ENCODE data around the gene MARK1. TPM values are rescaled to one million over a fixed set of nuclear protein-coding genes. Genes with fewer than 3 reads are reported as not detected.
"Not testable (repeated sequence)": the region's sequence is repeated elsewhere in the genome, so short reads cannot be mapped to it uniquely, and the experiment has no call there.

The MARK1 gene
- total and polyA plus RNA-seq, 4 donors: 19.4 to 35.9 (median 32.5) TPM

GRCh38 chr1:220592714-220593113 lies 64.8 kb downstream of the MARK1 start:
- Histone ChIP-seq H3K9me3 (ENCODE audit: control insufficient read depth, insufficient read depth, low read length) (no peaks in the 10 kb centered on the region), H3K4me3 (ENCODE audit: low read depth, low read length) (no peak overlapping the region), H3K27ac (ENCODE audit: low read depth, low read length) (no peak overlapping the region), H3K4me1 (ENCODE audit: control insufficient read depth, insufficient read depth, low read length) (no peaks in the 10 kb centered on the region), H3K27me3 (ENCODE audit: control insufficient read depth, insufficient read depth, low read length) (no peaks in the 10 kb centered on the region), H3K36me3 (ENCODE audit: control insufficient read depth, insufficient read depth, low read length) (peaks cover 4% of the 10 kb centered on the region)
- no peak for DNase-seq (ENCODE audit: low read depth in 4 of 6, low spot score in 6 of 6)

DNA sequence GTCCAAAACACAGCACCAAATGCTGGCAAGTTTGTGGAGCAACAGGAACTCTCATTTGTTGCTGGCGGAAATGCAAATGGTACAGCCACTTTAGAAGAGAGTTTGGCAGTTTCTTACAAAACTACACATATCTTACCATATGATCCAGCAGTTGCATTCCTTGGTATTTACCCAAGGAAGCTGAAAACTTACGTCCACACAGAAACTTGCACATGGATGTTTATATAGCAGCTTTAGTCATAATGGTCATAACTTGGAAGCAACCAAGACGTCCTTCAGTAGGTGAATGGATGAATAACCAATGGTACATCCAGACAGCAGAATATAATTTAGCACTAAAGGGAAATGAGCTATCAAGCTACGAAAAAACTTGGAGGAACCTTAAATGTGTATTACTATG lies 66.4 kb downstream of the MARK1 start:
- WGBS (ENCODE audit: insufficient coverage): 100% methylated on average over 1 of the region's 4 CpGs
- H3K36me3 ChIP-seq (ENCODE audit: control insufficient read depth, insufficient read depth, low read length): peaks cover 4% of the 10 kb centered on the region
- H3K4me3 ChIP-seq (ENCODE audit: low read depth, low read length): no peak overlapping the region
- H3K27me3 ChIP-seq (ENCODE audit: control insufficient read depth, insufficient read depth, low read length): no peaks in the 10 kb centered on the region
- no peaks in the 10 kb centered on the region for H3K4me1 ChIP-seq (ENCODE audit: control insufficient read depth, insufficient read depth, low read length)
- peak in 1 of 6 donors; percentile 24 for DNase-seq (ENCODE audit: low read depth in 4 of 6, low spot score in 6 of 6)
- no peak overlapping the region for H3K27ac ChIP-seq (ENCODE audit: low read depth, low read length)
- no peaks in the 10 kb centered on the region for H3K9me3 ChIP-seq (ENCODE audit: control insufficient read depth, insufficient read depth, low read length)

GRCh38 chr1:220595179-220595578 lies 67.2 kb downstream of the MARK1 start:
- no peak overlapping the region for H3K4me3 ChIP-seq (ENCODE audit: low read depth, low read length)
- H3K4me1 ChIP-seq (ENCODE audit: control insufficient read depth, insufficient read depth, low read length): no peaks in the 10 kb centered on the region
- no peak for DNase-seq (ENCODE audit: low read depth in 4 of 6, low spot score in 6 of 6)
- H3K9me3 ChIP-seq (ENCODE audit: control insufficient read depth, insufficient read depth, low read length): no peaks in the 10 kb centered on the region
- peaks cover 4% of the 10 kb centered on the region for H3K36me3 ChIP-seq (ENCODE audit: control insufficient read depth, insufficient read depth, low read length)
- H3K27ac ChIP-seq (ENCODE audit: low read depth, low read length): no peak overlapping the region
- WGBS (ENCODE audit: insufficient coverage): 57% methylated on average over 3 of the region's 3 CpGs
- no peaks in the 10 kb centered on the region for H3K27me3 ChIP-seq (ENCODE audit: control insufficient read depth, insufficient read depth, low read length)

DNA sequence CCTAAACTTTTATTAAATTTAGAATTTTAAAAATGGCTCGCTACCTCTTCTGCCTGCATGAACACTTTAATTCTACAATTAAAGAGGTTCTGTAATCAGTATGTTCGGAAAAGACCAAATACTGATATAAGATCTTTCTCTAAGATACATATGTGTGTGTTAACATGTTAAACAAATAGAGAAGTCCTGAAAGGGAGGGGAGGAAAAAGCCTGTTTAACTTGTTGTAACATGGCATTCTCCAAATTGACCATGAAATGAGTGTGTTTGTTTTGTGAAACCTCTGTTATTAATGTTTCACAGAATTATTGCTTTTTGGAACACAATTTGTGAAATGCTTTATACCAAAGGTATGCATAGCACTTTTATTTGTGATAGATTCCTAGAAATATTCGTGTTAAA lies 77.0 kb downstream of the MARK1 start:
- Histone ChIP-seq H3K4me1 (ENCODE audit: control insufficient read depth, insufficient read depth, low read length) (no peaks in the 10 kb centered on the region), H3K36me3 (ENCODE audit: control insufficient read depth, insufficient read depth, low read length) (no peaks in the 10 kb centered on the region), H3K27ac (ENCODE audit: low read depth, low read length) (no peak overlapping the region), H3K27me3 (ENCODE audit: control insufficient read depth, insufficient read depth, low read length) (no peaks in the 10 kb centered on the region), H3K4me3 (ENCODE audit: low read depth, low read length) (no peak overlapping the region), H3K9me3 (ENCODE audit: control insufficient read depth, insufficient read depth, low read length) (no peaks in the 10 kb centered on the region)
- DNase-seq (ENCODE audit: low read depth in 4 of 6, low spot score in 6 of 6): no peak
- WGBS (ENCODE audit: insufficient coverage): no CpG with 5 or more reads among the region's 3 CpGs

DNA sequence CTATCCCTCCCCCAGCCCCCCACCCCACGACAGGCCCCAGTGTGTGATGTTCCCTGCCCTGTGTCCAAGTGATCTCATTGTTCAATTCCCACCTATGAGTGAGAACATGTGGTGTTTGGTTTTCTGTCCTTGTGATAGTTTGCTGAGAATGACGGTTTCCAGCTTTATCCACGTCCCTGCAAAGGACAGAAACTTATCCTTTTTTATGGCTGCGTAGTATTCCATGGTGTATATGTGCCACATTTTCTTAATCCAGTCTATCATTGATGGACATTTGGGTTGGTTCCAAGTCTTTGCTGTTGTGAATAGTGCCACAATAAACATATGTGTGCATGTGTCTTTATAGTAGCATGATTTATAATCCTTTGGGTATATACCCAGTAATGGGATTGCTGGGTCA lies 77.7 kb downstream of the MARK1 start:
- not testable (repeated sequence) for H3K27ac ChIP-seq (ENCODE audit: low read depth, low read length); H3K27me3 ChIP-seq (ENCODE audit: control insufficient read depth, insufficient read depth, low read length); H3K9me3 ChIP-seq (ENCODE audit: control insufficient read depth, insufficient read depth, low read length); DNase-seq (ENCODE audit: low read depth in 4 of 6, low spot score in 6 of 6); H3K4me1 ChIP-seq (ENCODE audit: control insufficient read depth, insufficient read depth, low read length); H3K36me3 ChIP-seq (ENCODE audit: control insufficient read depth, insufficient read depth, low read length); H3K4me3 ChIP-seq (ENCODE audit: low read depth, low read length)
- no CpG with 5 or more reads among the region's 4 CpGs for WGBS (ENCODE audit: insufficient coverage)

DNA sequence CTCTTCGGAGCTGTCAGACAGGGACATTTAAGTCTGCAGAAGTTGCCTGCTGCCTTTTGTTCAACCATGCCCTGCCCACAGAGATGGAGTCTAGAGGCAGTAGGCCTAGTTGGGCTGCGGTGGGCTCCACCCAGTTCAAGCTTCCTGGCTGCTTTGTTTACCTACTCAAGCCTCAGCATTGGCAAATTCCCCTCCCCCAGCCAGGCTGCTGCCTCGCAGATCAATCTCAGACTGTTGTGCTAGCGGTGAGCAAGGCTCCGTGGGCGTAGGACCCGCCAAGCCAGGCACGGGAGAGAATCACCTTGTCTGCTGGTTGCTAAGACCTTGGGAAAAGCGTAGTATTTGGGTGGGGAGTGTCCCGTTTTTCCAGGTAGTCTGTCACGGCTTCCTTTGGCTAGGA lies 83.2 kb downstream of the MARK1 start:
- not testable (repeated sequence) for H3K27ac ChIP-seq (ENCODE audit: low read depth, low read length); H3K4me3 ChIP-seq (ENCODE audit: low read depth, low read length); H3K9me3 ChIP-seq (ENCODE audit: control insufficient read depth, insufficient read depth, low read length); H3K27me3 ChIP-seq (ENCODE audit: control insufficient read depth, insufficient read depth, low read length); DNase-seq (ENCODE audit: low read depth in 4 of 6, low spot score in 6 of 6); H3K36me3 ChIP-seq (ENCODE audit: control insufficient read depth, insufficient read depth, low read length); H3K4me1 ChIP-seq (ENCODE audit: control insufficient read depth, insufficient read depth, low read length)
- WGBS (ENCODE audit: insufficient coverage): 98% methylated on average over 11 of the region's 11 CpGs

DNA sequence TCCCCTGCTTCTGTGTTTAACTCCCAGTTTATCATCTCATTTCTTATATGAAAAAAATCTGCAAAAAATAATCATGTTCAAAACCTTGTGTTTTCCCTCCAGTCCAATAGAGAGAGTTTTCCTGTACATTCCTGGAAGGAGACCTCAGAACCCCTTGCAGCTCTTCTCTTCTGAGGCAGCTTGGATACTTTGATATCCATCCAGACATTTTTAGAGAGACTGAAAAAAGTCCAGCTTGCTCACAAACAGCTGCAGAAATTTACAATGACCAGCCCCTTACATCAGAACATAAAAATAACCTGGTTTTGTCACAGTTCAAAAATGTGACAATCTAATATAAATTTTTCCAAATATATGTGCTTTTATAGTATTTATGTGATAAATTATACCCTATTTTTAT lies 88.9 kb downstream of the MARK1 start:
- no peaks in the 10 kb centered on the region for H3K4me1 ChIP-seq (ENCODE audit: control insufficient read depth, insufficient read depth, low read length)
- H3K27ac ChIP-seq (ENCODE audit: low read depth, low read length): no peak overlapping the region
- peaks cover 4% of the 10 kb centered on the region for H3K36me3 ChIP-seq (ENCODE audit: control insufficient read depth, insufficient read depth, low read length)
- no peak overlapping the region for H3K4me3 ChIP-seq (ENCODE audit: low read depth, low read length)
- DNase-seq (ENCODE audit: low read depth in 4 of 6, low spot score in 6 of 6): no peak
- no peaks in the 10 kb centered on the region for H3K9me3 ChIP-seq (ENCODE audit: control insufficient read depth, insufficient read depth, low read length)
- no peaks in the 10 kb centered on the region for H3K27me3 ChIP-seq (ENCODE audit: control insufficient read depth, insufficient read depth, low read length)

DNA sequence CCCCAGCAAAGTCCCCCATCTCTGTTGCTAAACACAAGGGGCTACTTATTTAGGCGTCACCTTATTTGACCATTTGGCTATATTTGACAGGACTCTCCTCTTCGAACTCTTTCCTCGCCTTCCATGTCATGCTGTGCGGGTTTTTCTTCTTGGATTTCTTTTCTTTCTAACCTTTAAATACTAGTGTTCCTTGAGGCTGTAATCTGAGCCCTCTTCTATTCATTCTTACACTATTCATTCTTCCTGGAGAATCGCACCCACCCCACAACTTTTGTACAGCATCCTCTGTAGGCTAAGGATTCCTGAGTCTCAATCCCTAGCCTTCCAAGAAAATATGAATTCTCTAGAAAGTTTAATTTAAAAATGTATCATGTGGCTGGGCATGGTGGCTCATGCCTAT lies 100.5 kb downstream of the MARK1 start:
- no peaks in the 10 kb centered on the region for H3K9me3 ChIP-seq (ENCODE audit: control insufficient read depth, insufficient read depth, low read length)
- H3K4me3 ChIP-seq (ENCODE audit: low read depth, low read length): no peak overlapping the region
- no peak overlapping the region for H3K27ac ChIP-seq (ENCODE audit: low read depth, low read length)
- no peak for DNase-seq (ENCODE audit: low read depth in 4 of 6, low spot score in 6 of 6)
- 93% methylated on average over 4 of the region's 5 CpGs for WGBS (ENCODE audit: insufficient coverage)
- H3K36me3 ChIP-seq (ENCODE audit: control insufficient read depth, insufficient read depth, low read length): peaks cover 10% of the 10 kb centered on the region
- no peaks in the 10 kb centered on the region for H3K27me3 ChIP-seq (ENCODE audit: control insufficient read depth, insufficient read depth, low read length)
- no peaks in the 10 kb centered on the region for H3K4me1 ChIP-seq (ENCODE audit: control insufficient read depth, insufficient read depth, low read length)

GRCh38 chr1:220631238-220631815 lies 103.4 kb downstream of the MARK1 start:
- peaks cover 6% of the 10 kb centered on the region for H3K36me3 ChIP-seq (ENCODE audit: control insufficient read depth, insufficient read depth, low read length)
- no peak overlapping the region for H3K4me3 ChIP-seq (ENCODE audit: low read depth, low read length)
- no peak for DNase-seq (ENCODE audit: low read depth in 4 of 6, low spot score in 6 of 6)
- no peaks in the 10 kb centered on the region for H3K4me1 ChIP-seq (ENCODE audit: control insufficient read depth, insufficient read depth, low read length)
- 89% methylated on average over 3 of the region's 4 CpGs for WGBS (ENCODE audit: insufficient coverage)
- no peak overlapping the region for H3K27ac ChIP-seq (ENCODE audit: low read depth, low read length)
- no peaks in the 10 kb centered on the region for H3K27me3 ChIP-seq (ENCODE audit: control insufficient read depth, insufficient read depth, low read length)
- no peaks in the 10 kb centered on the region for H3K9me3 ChIP-seq (ENCODE audit: control insufficient read depth, insufficient read depth, low read length)

DNA sequence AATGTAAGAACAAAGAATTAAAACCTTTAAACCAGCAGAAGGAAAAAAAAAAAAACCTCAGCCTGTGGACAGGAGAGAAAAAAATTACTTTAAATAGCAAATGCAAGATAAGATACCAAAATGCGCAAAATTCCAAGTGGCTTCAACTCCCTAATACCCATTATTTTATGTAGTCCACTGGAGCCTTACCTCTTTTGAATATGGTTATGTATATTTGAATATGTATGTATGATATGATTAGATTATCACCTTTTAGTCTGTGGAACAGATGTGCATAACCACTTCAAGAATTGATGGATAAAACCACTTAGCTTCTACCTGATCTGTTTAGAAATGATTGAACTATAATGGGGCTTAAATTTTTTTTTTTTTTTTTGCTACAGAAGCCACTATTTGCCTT lies 109.8 kb downstream of the MARK1 start:
- peaks cover 18% of the 10 kb centered on the region for H3K36me3 ChIP-seq (ENCODE audit: control insufficient read depth, insufficient read depth, low read length)
- DNase-seq (ENCODE audit: low read depth in 4 of 6, low spot score in 6 of 6): no peak
- no peaks in the 10 kb centered on the region for H3K4me1 ChIP-seq (ENCODE audit: control insufficient read depth, insufficient read depth, low read length)
- no CpG with 5 or more reads among the region's 1 CpG for WGBS (ENCODE audit: insufficient coverage)
- H3K27me3 ChIP-seq (ENCODE audit: control insufficient read depth, insufficient read depth, low read length): no peaks in the 10 kb centered on the region
- H3K27ac ChIP-seq (ENCODE audit: low read depth, low read length): no peak overlapping the region
- H3K4me3 ChIP-seq (ENCODE audit: low read depth, low read length): no peak overlapping the region
- no peaks in the 10 kb centered on the region for H3K9me3 ChIP-seq (ENCODE audit: control insufficient read depth, insufficient read depth, low read length)

Measured in spinal cord (tissue), 10 donors.